Activated naive CD4-positive, alpha-beta T cell treated with anti-CD3 and anti-CD28 coated beads, Interleukin-2, amount 50 U/mL, for 16 hours (primary cell): ENCODE results near the gene COPS9.
A peak's percentile ranks its signal among the peaks of the same experiment; 100 is the strongest.

Experiments
- DNase-seq: peaks from one replicate; pipeline ENCODE4 v3.0.0-alpha.2; 2020

COPS9 gene

DNA sequence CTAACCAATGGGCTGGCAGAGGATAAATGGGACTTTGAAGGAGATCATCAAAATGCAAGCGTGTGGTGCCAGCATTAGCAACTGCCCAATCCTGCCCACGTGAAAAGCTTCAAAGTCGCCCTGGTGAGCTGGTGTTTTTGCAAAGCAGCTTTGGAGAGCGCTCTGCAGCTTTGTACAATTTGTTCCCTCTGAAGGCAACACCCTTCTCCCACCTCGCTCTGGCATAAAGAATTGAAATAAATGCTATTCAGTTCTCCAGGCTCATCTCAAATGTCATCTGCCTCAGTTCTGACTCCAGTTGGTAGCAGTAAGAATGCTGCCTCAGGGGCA, 3.5 kb downstream of the COPS9 start:
- no peak for DNase-seq

DNA sequence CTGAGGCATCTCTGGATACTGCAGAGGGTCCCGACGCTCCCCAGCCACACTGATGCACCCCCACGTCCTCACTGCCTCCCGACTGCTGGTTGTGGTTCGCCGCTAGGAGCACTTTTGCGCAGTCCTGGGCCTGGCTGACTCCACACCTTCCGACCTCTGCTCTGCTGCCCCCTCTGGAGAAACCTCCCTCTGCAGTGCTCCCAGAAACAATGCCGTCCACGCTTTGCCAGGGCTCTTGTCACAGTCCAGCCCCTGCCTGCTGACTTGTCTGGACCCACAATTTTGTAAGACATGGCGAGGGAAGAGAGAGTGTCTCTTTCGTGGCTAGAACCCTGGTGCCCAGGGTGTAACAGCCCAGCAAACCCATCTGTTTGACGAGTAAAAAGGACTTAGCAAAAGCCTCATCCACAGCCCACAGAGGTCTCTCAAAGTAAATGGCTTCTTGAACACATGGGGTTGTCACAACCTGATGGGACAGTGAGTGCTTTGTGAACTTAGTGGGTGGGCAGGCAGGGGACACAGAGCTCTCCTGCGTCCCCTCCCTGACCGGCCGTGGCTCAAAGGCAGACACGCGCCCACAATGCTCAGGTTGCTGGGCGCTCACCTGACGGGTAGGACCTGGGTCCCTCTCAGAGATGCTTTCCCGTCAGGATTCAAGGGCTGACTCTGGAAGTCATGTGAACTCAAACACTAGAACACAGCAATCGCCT, 4.0 kb downstream of the COPS9 start:
- DNase-seq = peak; percentile 4

DNA sequence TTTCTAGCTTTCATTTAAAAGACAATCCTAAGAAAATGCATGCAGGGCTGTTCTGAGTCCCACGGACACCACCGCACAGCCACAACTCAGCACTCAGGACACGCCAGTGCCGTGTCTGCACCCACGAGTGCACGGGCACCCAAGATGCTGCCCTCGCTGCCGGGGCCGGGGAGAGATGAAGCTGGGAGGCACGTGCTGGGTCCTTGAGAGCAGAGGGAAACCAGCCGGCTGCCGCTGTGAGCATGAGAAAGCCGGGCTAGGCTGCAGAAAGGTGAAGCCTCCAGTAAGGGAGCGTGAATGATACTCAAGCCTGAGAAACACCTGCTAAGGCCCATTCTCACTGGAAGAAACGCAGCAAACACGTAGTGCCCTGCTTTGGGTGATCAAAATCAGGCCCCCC, 4.8 kb downstream of the COPS9 start:
- peak; percentile 0 for DNase-seq

DNA sequence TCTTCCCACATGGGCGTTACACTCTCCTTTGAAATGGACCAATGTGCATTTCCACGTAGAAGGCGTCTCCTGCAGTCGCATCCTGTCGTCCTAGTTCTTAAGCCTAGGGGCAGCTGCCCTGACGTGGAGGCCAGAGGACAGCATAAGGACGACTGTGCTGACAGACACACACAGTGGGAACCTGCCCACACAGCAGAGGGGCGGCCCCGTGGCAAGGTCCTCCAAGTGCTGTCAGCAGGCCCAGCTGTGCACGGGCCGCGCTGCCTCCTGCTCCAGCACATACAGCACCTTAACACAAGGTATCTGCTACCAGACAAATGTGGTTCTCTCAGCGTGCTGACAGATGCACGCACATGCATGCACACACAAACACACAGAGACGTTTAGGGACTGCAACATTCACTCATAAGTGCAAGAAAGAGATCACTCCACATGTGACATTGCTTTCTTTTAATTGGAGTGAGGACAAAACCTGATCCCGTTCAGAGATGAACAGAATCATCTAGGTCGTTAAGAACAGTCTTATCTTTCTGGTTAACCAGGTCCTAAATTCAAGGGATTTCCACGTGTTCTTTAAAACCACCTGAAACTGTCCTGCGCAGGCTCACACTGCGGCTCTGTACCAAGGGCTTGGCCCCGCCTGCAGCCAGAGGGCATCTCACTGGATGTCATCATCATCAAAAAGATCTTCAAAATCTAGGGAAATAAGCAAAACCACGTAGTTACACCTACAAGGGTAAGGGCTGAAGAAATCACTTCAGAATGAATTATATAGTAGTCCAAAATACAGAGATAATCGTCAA, 5.5 kb downstream of the COPS9 start:
- DNase-seq = peak; percentile 7

DNA sequence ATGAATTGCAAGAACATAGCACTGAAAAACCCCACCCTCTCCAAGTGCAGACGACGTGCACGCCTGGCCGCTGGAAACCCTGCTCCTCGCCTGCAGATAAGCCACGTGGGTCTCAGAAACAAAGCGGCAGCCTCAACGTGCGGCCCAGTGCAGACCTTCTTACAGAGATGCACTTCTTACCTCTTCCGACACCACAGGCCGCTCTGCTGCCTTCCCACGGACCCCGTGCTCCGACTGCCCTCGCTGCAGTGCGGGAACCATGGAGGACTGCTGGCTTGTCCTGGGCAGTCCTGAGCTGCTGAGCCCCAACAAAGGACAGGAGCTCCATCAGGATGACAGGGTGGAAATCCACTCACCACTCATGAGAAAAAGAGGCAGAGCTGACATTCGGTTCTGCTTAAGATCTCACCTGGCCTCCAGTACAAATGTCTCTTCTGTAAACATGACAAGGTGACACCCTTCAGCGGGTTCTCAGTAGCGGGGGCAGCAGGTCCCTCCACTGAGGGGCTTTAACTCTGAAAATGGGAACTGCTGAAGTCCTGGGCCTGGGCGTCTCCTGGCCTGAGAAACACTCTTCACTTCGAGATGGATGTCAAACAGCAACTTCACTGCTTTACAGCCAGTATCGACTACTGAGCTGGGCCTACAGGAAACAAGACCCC, 6.2 kb downstream of the COPS9 start:
- DNase-seq = peak; percentile 3

DNA sequence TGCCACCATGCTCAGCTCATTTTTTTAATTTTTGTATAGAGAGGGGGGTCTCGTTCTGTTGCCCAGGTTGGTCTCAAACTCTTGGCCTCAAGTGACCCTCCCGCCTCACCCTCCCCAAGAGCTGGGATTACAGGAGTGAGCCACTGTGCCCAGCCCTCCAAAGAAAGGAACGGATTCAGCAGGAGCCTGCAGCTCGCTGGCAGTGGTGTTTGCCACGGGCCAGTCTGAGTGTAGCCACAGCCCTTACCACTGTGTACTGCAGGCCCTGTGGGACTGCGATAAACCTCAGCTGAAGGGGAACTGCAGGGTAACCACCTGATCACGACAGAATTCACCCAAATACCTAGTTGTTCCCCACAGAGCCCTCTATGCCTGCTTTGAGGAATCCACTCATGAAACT, 6.8 kb downstream of the COPS9 start:
- DNase-seq = no peak

DNA sequence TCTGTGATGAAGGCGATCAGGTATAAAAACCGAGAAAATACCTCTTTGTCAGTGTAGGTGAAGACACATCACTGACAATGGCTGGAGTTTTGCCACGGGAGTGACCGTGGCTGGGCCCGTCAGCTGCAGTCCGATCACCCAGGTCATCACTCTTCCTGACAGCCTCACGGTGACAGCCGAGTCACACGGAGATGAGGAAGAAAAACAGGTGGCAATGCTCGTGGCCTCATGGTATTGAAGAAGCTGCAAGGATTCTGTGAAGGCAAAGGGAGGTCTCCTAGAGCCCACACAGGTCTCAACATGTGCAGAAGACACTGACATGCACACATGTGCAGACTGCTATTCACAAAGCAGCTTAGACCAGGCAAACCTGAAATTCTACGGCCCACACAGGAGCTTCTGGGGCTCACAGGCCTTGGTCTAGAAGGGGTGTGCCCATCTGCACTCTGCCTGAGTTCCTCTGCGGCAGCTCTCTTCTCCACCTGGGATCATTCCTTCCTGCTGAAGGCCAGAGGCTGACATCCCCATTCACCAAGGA, 7.4 kb downstream of the COPS9 start:
- DNase-seq = no peak

DNA sequence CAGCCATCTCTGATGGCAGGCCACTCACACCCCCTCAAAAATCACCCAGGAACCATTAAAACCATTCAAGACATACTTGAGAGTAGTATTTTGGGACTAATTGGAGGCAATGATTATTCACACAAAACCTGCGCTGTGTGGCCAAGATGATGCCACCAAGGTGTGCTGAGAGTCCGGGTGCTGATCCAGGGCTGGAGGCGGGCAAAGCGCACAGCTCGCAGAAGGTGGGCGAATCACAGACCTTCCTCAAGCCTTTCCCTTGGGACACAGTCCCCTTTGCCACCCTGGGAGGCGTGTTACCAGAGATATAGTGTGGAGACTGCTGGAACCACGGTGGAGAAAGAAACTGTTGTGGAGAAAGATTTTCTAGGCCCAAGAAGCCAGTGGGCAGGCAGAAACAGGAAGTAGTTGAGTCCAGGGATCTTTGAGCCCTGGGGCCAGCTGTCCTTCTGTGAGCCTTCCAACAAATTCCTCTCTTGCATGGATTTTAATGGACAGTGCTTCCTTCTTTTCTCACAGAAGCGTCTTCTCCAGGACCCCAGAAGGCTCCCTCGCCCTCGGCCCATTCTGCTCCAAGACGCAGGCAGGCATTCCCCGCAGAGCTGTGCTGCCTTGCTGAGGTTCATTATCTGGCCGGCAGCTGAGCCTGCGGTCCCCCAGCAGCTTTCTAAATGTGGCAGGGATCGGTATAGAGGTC, 8.0 kb downstream of the COPS9 start:
- DNase-seq = no peak

DNA sequence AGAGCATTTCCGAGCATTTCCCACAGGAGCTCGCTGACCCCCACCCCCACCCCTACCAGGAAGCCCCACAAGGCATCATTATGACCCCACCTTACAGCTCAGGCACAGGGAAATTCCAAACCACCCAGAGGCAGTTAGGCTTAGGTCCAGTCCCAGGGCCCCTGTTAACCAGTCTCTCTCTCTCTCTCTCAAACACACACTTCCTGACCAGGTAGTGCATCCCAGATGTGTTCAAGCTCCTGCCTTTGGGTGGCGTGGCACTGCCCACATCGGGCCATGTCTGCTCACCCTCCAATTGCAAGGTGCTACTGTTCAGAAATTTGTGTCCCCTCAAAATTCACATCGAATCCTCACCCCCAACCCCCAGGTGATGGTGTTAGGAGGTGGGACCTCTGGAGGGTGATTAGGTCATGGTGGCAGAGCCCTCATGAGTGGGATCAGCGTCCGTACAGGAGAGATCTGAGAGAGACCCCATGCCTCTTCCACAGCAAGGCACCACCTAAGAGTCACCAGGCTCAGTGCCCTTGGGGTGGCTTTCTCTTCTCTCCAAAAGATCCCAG, 8.8 kb downstream of the COPS9 start:
- no peak for DNase-seq

DNA sequence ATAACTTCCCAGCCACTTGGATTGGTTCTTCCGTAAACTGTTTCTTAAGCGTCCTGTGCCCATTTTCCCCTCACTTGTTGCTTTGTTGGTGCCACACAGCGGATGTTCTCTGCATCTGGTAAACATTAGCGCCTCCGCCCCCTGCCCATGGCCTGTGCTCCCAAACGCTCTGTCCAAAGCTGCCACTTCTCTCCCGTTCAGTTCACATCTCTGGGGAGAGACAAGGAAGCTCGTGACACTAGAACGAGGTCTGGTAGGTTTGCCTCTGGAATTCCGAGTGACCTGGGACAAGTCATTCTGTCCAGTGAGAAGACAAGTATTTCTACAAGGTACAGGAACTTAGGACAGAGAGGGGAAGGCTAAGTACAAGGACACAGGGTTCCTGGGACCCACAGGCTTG, 9.4 kb downstream of the COPS9 start:
- DNase-seq = no peak

DNA sequence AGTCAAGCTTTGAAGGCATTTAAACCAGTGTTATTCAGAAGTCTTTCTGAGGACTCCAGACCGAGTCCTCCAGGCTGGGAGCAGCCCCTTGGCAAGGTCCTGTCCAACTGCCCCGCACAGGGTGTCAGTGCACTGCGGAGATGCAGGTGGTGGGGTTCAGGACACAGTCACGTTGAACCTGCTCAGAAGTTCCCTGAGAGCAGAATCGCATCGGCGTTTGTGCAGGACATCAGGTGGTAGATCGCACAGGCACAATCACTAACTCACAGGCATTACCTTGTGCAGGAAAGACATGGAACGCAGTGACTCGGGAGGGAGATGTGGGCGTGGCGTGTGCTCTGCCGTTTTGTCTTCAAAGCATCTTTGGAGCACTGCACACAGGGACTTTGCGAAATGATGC, 10.4 kb downstream of the COPS9 start:
- DNase-seq = no peak

DNA sequence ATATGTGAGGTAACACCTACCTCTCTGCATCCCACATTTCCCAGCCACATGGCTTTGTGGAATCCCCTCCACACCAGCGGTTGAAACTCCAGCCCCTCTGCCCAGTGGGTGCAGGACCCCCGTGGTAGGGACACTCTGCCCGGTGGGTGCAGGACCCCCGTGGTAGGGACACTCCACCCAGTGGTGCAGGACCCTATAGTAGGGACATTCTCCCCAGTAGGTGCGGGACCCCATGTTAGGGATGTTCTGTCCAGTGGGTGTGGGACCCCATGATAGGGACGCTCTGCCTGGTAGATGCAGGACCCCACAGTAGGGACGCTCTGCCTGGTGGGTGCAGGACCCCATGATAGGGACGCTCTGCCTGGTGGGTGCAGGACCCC, 11.5 kb downstream of the COPS9 start:
- DNase-seq = no peak

DNA sequence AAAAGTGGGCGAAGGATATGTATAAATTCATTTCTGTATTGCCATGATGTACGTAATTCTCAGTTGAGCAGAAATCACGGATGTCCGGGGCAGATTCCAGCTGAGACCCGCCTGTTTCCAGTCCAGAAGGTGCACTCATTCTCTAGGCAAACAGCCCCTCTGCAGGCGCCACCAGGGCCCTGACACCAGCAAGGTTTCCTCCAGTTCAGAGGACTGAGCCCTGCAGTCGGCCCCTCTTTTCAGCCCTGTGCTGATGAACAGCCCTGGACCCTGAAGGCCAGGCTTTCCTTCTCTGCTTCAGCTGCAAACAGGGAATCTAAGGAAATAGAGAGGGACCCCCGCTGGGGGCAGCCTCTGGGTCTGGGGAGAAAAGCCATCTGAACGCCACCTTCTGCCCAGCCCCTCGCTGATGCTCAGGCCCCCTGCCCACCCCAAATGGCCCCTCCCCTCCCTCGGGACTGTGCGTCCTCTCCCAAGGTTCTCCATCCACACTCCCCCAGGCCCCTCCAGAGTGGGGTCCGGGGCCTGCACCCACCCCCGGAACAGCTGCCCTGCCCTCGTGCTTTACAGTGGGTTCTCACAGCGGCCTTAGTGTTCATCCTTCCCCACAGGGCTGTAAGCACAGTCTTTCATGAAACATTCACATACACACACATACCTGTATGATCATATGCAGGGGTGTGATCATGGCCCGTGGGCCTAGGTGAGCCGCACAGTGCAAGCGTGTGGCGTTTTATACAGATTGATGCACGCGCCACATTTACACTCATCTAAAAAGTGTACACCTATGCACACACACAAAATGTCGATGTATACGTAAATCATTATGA, 12.1 kb downstream of the COPS9 start:
- DNase-seq = no peak

DNA sequence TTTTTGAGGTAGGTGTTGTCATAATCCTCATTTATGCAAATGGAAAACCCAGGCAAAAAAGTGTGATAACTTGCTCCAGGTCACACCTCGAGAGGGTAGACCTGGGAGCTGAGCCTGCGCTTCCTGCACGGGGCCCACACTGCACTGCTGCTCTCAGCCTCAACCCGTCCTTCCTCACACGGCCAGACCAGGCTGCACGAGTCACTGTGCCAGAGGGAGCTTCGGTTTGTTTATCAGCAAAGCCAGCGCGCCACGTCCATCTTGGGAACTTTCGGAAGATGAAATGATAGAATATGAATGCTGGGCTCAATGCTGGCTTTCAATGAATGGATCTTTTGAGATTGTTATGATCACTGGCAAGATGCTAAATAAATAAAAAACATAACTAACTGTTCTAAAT, 14.4 kb downstream of the COPS9 start:
- DNase-seq = no peak

DNA sequence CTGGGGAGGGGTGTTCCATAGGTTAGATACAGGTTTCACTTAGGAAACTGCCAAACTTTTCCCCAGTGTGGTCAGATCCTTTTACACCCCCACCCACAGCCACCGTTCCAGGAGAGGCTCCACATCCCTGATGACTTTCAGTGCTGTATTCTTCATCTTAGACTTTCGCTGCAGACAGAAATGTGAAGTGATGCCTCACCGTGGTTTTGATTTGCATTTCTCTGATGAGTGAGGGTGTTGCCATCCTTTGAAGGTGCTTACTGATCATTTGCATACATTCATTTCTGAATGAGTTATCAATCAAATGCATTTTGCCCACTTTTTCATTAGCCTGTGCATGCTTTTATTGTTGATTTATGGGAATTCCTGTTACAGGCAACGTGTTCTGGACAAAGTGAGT, 14.9 kb downstream of the COPS9 start:
- DNase-seq = no peak

DNA sequence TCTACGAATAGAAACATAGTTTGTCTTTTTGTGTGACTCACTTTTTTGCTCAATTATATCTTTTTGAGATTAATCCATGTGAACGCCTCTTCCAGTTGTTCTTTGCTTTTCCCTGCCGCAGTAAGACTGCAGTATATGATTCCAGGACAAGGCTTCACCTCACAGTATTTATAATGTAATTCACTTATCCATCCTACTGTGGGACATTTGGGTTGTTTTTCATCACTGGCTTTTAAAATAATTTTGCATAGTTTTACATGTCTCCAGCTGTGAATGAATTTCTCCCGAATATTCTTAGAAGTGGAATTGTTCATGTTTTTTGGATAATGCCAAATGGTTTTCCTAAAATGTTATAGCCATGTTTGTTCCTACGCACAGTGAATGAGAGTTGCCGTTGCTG, 21.9 kb downstream of the COPS9 start:
- no peak for DNase-seq

DNA sequence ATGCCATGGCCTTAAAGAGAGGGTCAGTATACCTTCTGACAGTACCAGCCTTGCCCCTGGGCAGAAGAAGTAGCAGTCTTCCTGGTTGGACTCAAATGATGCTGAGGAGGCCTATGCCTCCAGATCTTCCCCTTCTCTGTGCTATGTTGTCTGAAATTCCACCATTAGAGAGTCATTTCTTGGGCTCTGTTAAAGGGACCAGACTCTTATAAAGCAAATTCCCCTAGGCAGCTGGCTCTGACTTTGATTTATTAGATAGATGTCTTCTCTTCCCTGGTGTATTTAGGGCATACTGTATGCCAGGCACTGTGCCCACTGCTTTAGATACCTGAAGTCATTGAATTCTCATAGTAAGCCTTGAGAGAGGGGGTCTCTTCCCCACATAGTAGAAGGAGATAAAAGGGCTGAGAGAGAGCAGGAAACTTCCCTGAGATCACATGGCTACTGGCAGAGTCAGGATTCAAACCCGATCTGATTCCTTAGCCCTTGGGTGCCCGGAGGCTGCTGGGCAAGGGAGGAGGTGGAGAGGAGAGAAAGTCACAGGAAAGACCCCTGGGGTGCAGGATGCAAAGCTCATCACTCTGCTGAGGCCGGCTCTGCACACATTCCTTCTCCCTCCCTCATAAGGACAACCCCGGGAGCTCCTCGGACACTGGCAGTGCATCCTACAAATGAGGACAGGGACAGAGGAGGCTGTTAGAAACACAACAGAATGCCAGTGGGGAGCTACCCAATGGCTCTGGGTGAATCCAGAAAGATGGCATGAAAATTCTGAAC, 23.0 kb downstream of the COPS9 start:
- no peak for DNase-seq

DNA sequence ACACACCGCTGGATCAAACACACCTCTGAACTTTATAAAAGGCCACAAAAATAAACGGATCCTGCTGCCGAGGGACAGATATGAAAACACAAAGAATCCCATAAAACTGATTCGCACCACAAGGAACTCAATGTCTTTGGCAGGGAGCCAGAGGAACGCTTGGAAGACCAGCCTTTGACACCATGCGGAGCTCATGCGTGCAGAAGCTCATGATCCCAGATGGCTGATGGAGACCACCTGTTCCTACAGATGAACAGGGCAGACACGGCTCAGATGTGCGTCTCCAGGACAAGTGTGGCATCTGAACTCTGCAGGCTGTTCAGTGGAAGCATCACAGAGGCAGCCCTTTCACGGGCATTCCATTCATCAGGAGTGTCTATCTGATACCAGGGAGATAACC, 24.9 kb downstream of the COPS9 start:
- DNase-seq = no peak

DNA sequence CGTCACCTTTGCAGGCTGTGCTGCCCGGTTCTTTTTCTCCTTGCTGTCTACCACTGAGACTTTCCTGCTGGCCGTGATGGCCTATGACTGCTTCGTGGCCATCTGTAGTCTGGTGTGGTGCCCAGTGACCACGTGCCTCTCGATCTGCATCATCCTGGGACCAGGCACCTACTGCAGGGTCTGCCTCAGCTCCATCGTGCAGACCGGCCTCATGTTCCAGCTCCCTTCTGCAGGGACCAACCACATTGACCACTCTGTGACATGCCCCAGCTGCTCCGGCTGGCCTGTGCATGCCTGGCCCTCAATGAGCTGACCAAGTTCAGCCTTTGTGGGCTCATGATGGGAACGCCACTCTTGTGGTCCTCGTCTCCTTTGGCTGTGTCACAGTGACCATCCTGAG, 26.7 kb downstream of the COPS9 start:
- DNase-seq = no peak

DNA sequence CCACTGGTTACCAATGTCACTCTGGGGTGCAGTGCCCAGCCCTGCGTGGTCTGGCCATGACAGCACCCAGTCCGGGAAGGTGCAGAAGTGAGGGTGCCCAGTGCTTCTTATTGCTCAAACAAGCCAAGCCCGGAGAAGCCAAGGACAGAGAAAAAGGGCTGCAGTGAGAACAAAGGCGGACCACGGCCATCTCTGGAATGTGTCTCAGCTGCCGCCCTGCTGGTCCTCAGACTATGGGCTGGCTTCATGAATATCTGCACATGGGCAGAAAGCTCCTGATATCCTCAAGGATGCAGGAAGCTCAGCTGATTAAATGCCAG, 28.7 kb downstream of the COPS9 start:
- DNase-seq = no peak

DNA sequence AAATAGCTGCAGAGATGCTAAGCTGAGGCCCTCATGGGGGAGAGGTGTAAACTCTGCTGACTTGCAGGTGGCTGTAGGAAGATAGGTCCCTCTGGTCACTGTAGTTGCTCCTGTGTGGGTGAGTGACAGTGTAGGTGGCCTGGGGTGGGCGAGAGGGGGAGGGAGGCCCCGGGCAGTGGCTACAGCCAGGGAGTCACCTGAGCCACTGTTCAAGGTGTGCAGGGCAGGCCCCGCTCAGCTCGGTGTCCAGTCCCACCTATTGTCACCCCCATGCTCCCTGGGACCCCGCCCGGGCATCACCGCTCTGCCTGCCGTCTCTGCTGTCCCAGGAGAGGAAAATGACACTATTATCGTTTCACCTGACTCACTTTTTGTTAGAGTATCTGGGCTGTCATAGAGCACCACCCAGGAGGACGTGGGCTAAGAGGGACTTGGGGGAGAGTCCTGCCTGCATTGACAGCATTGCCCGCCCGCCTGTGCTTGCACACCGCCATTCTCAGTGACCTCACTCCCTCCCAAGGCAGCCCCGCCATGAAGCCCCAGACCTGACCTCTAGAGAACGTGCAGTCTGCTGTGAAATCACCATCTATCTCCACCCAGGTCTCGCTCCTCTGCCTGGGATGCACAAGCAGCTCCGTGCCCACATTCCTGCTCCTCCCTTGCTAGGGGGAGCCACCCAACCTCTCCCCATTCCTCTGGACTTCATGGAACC, 29.2 kb downstream of the COPS9 start:
- no peak for DNase-seq
